SU-DHL-6 (cell line): ENCODE data around the gene ADCY7.

Experiments
- H2AFZ ChIP-seq: fragments of 200-600 bp; sonication (generic); 2 replicates; pipeline ENCODE4 v1.6.1; 2014; ENCODE audit warnings: low read depth, mild to moderate bottlenecking, moderate library complexity, mixed read lengths, antibody characterized with exemption, low read length; ENCODE audit not compliant: severe bottlenecking
- H3F3A ChIP-seq: fragments of 200-600 bp; shearing (Covaris generic); 2 replicates; pipeline ENCODE4 v1.6.0; 2016; ENCODE audit warnings: antibody characterized with exemption, mild to moderate bottlenecking; ENCODE audit not compliant: insufficient read depth
- H3K27ac ChIP-seq: fragments of 200-600 bp; sonication (generic); 2 replicates; pipeline ENCODE4 v1.5.1; 2016; ENCODE audit warnings: low read depth, mild to moderate bottlenecking, low read length, moderate library complexity, mixed read lengths
- H3K27me3 ChIP-seq: fragments of 200-600 bp; sonication (generic), shearing (Covaris generic); 2 replicates; pipeline ENCODE4 v1.6.0; 2014; ENCODE audit warnings: mild to moderate bottlenecking, low read length
- H3K36me3 ChIP-seq: fragments of 200-600 bp; sonication (generic); 2 replicates; pipeline ENCODE4 v1.6.1; 2014; ENCODE audit warnings: mild to moderate bottlenecking, low read length, mixed read lengths
- H3K4me2 ChIP-seq: fragments of 300-600, 200-600 bp; shearing (Covaris generic), sonication (generic); 2 replicates; pipeline ENCODE4 v1.6.0; 2014; ENCODE audit warnings: low read length, low read depth, mild to moderate bottlenecking; ENCODE audit not compliant: poor library complexity, severe bottlenecking
- H3K4me3 ChIP-seq: fragments of 200-600 bp; sonication (generic); 2 replicates; pipeline ENCODE4 v1.5.1; 2014; ENCODE audit warnings: antibody characterized with exemption, low read length, mild to moderate bottlenecking, mixed read lengths; ENCODE audit not compliant: insufficient read depth, poor library complexity, severe bottlenecking
- H3K79me2 ChIP-seq: fragments of 200-600 bp; sonication (generic); 2 replicates; pipeline ENCODE4 v1.6.1; 2014; ENCODE audit warnings: mild to moderate bottlenecking, low read length, moderate library complexity; ENCODE audit not compliant: insufficient read depth
- H3K9ac ChIP-seq: fragments of 200-600 bp; sonication (generic); 2 replicates; pipeline ENCODE4 v1.7.0; 2014; ENCODE audit warnings: mild to moderate bottlenecking, low read length
- H3K9me2 ChIP-seq: fragments of 200-600 bp; sonication (generic); replicated peaks from 2 replicates; pipeline ENCODE4 v1.6.1; 2014; ENCODE audit warnings: low read length; ENCODE audit not compliant: insufficient read depth
- H3K9me3 ChIP-seq: fragments of 200-600 bp; sonication (generic); 2 replicates; pipeline ENCODE4 v1.6.1; 2014; ENCODE audit warnings: low read length, mixed read lengths; ENCODE audit not compliant: insufficient read depth
- H4K20me1 ChIP-seq: fragments of 200-600 bp; sonication (generic); 2 replicates; pipeline ENCODE4 v1.6.1; 2014; ENCODE audit warnings: low read depth, mild to moderate bottlenecking, antibody characterized with exemption, low read length, moderate library complexity, mixed read lengths
- CTCF ChIP-seq: fragments of 200-600 bp; sonication (generic); IDR thresholded peaks from one replicate; pipeline ENCODE4 v1.5.1; 2017; ENCODE audit warnings: antibody characterized with exemption, mild to moderate bottlenecking, low read length, moderate library complexity; ENCODE audit not compliant: insufficient read depth, poor library complexity, severe bottlenecking
- EZH2phosphoT487 ChIP-seq: fragments of 200-600 bp; sonication (generic), shearing (Covaris generic); conservative IDR thresholded peaks from 2 replicates; pipeline ENCODE4 v1.6.1; 2018; ENCODE audit warnings: mild to moderate bottlenecking, antibody characterized with exemption, low read length, moderate library complexity, mixed read lengths

ADCY7 gene

GRCh38 chr16:50301626-50302471, 35.5 kb downstream of the ADCY7 start:
- Histone ChIP-seq H3K36me3 (no peaks in the 10 kb centered on the region), H2AFZ (no peak overlapping the region), H4K20me1 (no peaks in the 10 kb centered on the region), H3K79me2 (no peaks in the 10 kb centered on the region), H3K9ac (no peak overlapping the region), H3K9me2 (no peaks in the 10 kb centered on the region), H3K4me3 (no peak overlapping the region), H3K27me3 (no peaks in the 10 kb centered on the region), H3K4me2 (no peak overlapping the region), H3K27ac (no peak overlapping the region), H3F3A (no peaks in the 10 kb centered on the region), H3K9me3 (no peaks in the 10 kb centered on the region)
- TF ChIP-seq EZH2phosphoT487 (no peak), CTCF (no peak)

- Histone ChIP-seq H3K79me2 (no peaks in the 10 kb centered on the region), H2AFZ (no peak overlapping the region), H3K9me3 (no peaks in the 10 kb centered on the region), H3K4me2 (no peak overlapping the region), H3K27me3 (no peaks in the 10 kb centered on the region), H3K27ac (no peak overlapping the region), H3K9me2 (no peaks in the 10 kb centered on the region), H3K9ac (no peak overlapping the region), H3F3A (no peaks in the 10 kb centered on the region), H3K4me3 (no peak overlapping the region), H4K20me1 (no peaks in the 10 kb centered on the region), H3K36me3 (no peaks in the 10 kb centered on the region)
- TF ChIP-seq CTCF (no peak), EZH2phosphoT487 (no peak)
These were observed 36.2 kb downstream of the ADCY7 start for GRCh38 chr16:50302472-50303005.

GRCh38 chr16:50303041-50303604, 36.8 kb downstream of the ADCY7 start:
- Histone ChIP-seq H3K36me3 (no peaks in the 10 kb centered on the region), H2AFZ (no peak overlapping the region), H3K79me2 (no peaks in the 10 kb centered on the region), H3K9me3 (no peaks in the 10 kb centered on the region), H3K4me2 (no peak overlapping the region), H3K27ac (no peak overlapping the region), H3F3A (no peaks in the 10 kb centered on the region), H4K20me1 (no peaks in the 10 kb centered on the region), H3K27me3 (no peaks in the 10 kb centered on the region), H3K4me3 (no peak overlapping the region), H3K9ac (no peak overlapping the region), H3K9me2 (no peaks in the 10 kb centered on the region)
- TF ChIP-seq CTCF: no peak
- no peak for TF ChIP-seq EZH2phosphoT487
